Measurements from ENCODE around the gene RAET1E.

DNA sequence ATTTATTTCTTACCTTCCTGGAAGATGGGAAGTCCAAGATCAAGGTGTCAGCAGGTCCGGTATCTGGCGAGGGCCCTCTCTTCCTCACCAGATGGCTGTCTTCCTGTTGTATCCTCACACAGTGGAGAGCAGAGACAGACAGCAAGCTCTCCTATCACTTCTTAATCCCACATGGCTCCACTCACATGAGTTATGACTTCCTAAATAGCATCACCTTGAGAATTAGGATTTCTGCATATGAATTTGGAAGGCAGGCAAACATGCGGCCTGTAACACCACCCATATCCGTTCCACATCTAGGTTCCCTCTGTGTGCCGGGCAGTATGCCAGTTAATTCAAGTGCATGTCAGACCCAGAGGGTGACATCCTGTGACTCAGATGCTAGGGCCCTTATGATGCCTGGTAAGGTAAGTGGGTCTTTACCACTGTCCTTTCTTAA is 2.1 kb downstream of the RAET1E start:
- TF ChIP-seq, protein P1, sequence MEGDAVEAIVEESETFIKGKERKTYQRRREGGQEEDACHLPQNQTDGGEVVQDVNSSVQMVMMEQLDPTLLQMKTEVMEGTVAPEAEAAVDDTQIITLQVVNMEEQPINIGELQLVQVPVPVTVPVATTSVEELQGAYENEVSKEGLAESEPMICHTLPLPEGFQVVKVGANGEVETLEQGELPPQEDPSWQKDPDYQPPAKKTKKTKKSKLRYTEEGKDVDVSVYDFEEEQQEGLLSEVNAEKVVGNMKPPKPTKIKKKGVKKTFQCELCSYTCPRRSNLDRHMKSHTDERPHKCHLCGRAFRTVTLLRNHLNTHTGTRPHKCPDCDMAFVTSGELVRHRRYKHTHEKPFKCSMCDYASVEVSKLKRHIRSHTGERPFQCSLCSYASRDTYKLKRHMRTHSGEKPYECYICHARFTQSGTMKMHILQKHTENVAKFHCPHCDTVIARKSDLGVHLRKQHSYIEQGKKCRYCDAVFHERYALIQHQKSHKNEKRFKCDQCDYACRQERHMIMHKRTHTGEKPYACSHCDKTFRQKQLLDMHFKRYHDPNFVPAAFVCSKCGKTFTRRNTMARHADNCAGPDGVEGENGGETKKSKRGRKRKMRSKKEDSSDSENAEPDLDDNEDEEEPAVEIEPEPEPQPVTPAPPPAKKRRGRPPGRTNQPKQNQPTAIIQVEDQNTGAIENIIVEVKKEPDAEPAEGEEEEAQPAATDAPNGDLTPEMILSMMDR (IDR thresholded peaks at IDR 0.05; ENCODE audit: insufficient read depth, low read length, poor library complexity, severe bottlenecking), result no peak
- no peak for TF ChIP-seq EZH2phosphoT487 (conservative IDR thresholded peaks at IDR 0.05; ENCODE audit: low read length)

Measured in SU-DHL-6 (cell line).